ENCODE measurements around the gene SEPHS1. TPM values are rescaled to one million over a fixed set of nuclear protein-coding genes. Genes with fewer than 3 reads are reported as not detected.

Gene SEPHS1
- total RNA-seq, 2 donors from 2014 or later = 33.4 to 37.4 TPM

DNA sequence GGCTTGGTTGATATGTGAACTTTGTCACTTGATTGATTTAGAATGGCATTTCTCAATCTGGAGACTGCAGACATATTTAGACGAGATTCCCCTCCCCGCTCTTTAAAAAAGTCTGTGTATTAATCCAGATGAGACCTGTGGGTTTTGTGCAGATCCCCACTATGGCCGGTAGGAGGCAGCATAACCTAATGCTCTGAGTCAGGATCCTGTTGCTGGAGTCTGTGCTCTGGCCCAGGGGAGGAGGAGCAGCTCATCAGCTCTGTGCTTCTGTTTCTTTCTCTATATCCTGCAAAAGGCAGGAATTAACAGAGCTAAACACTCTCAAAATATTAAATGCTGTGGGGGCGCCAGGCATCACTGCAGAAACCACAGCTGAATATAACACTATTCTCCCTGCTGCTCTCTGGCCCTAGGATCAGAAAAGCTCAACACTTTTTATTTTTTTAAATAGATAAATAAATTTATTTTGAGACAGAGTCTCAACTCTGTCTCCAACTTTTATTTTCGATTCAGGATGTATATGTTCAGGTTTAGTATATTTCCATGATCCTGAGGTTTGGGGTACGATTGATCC, 23.9 kb upstream of the SEPHS1 start:
- intact Hi-C loops (cut with DNase I, micrococcal nuclease) = loop anchor here in 1 of 2 donors (5.0 to 10.0 kb wide), 2 partner anchors 70 to 163 kb away; no protein-coding TSS in a partner anchor
- ATAC-seq (peak; percentile 99), DNase-seq (peak; percentile 56 to 59)

DNA sequence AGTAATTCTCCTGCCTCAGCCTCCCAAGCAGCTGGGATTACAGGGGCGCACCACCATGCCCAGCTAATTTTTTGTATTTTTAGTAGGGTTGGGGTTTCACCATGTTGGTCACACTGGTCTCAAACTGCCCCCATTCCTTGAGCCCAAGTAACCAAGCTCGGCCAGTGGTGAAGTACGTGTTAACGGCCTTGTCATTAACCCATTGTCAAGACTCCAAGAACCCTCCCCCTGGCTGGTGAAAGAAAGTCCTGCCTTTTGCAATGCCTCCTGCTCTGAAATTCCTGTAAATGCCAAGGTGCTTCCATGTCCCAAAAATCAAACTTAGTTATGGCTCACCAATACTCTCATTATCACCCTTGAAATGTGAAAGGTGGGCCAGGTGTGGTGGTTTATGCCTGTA, 18.8 kb upstream of the SEPHS1 start:
- intact Hi-C loops (cut with DNase I, micrococcal nuclease) = no loop called here
- DNase-seq (no peak), ATAC-seq (no peak)

DNA sequence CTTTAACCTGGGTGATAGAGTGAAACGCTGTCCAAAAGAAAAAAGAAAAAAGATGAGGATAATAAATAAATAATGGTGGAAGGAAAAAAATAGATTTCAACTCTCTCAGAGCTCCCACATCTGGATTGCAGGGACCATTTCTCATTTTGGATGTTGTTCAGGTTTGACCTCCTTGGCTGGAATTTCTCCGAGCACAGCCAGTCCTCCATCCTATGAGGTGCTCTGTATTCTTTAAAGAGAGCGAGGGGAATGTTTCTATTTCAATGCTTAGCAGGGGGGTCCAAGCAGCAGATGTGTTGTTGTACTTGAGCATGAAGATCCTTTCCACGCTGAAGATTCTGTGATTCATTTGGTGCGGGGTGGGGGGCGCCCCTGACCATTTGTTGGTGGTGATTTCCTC, 17.7 kb upstream of the SEPHS1 start:
- ATAC-seq (no peak), DNase-seq (no peak)
- intact Hi-C loops (cut with DNase I, micrococcal nuclease) = no loop called here

DNA sequence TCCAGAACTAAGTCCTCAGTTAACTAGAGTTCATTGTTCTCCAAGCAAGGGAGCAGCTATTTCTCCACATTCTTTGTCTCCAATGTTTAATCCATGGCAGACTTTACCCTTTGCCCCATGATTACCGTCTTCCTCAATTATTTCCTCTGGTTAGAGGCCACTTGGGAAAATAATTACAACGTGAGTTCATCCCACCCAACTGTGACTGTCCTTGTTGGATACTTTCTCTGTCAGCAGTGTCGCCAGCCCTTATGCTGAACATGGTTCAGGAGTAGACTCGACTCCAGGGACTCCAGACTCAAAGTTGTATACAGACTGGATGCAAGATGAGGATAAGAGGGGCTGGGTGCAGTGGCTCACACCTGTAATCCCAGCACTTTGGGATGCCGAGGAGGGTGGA, 17.1 kb upstream of the SEPHS1 start:
- ATAC-seq (peak; percentile 75), DNase-seq (no peak)
- intact Hi-C loops (cut with DNase I, micrococcal nuclease) = no loop called here

DNA sequence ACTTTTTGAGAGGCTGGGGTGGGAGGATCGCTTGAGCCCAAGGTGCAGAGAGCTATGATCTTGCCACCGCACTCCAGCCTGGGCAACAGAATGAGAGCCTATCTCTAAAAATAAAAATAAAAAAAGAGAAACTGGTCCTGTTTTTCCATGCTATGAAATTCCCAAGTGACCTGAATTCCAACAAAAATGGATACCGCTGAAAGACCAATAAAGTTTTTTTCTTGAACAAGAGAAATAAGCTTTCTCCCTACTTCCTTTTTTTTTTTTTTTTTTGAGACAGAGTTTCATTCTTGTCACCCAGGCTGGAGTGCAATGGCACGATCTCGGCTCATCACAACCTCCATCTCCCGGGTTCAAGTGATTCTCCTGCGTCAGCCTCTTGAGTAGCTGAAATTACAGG, 12.5 kb upstream of the SEPHS1 start:
- DNase-seq = no peak
- ATAC-seq = no peak
- intact Hi-C loops (cut with DNase I, micrococcal nuclease) = no loop called here

DNA sequence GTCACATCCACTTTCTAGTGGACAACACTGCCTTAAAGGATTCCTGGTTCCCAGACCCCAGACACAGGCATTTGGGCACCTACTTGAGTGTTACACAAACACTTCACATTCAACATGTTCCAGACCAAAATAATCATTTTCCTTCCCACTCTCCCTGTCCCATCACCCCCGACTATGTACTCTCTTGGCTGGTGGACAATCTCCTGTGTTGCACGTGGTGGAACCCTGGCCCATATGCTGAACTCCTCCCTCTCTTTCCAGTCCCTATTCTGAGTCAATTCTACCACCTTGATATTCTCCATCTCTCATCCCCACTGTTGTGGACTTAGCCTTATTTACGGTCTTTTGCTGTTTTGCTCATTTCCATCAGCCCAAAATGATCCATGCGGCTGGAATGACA, 8.3 kb upstream of the SEPHS1 start:
- intact Hi-C loops (cut with DNase I, micrococcal nuclease) = no loop called here
- ATAC-seq = no peak

DNA sequence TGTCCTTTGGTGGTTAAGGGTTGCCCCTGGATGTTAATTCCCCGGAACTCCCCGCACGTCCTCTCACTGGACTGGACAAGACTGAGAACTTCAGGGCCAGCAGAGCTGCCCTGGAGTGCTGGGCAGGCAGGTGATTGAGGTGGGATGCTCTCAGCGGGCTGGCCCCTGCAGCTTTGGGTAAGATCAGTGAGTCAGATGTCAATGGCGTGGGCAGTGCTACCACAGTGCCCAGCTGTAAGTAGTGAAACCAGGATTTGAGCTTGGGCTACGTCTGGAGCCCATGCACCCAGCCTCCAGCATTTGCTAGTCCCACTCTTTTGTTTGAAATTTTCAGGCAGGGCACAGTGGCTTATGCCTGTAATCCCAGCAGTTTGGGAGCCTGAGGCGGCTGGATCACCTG, 6.7 kb upstream of the SEPHS1 start:
- DNase-seq = no peak
- no peak for ATAC-seq
- intact Hi-C loops (cut with DNase I, micrococcal nuclease) = no loop called here

More for the DNA sequence above, 8.3 kb upstream of the SEPHS1 start:
- no peak for DNase-seq

DNA sequence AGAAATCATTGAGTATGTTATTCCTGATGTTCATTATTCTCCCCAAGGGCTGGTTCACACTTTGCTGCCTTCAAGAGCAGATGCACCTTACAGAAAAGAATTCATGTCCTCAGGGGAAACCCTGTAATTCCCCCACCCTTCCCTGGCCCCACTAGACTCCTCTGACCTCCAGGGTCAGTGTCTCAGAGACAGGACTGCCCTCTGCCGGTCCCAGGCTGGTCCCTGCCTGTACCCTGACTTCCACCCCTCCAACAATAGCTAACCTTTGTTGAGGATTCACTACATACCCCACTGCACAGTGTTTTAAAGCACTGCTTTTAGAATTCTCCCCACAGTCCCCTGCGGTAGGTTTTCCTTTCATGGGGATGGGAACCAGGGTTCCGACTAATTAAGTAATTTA, 4.4 kb upstream of the SEPHS1 start:
- intact Hi-C loops (cut with DNase I, micrococcal nuclease) = no loop called here
- ATAC-seq = no peak
- no peak for DNase-seq

DNA sequence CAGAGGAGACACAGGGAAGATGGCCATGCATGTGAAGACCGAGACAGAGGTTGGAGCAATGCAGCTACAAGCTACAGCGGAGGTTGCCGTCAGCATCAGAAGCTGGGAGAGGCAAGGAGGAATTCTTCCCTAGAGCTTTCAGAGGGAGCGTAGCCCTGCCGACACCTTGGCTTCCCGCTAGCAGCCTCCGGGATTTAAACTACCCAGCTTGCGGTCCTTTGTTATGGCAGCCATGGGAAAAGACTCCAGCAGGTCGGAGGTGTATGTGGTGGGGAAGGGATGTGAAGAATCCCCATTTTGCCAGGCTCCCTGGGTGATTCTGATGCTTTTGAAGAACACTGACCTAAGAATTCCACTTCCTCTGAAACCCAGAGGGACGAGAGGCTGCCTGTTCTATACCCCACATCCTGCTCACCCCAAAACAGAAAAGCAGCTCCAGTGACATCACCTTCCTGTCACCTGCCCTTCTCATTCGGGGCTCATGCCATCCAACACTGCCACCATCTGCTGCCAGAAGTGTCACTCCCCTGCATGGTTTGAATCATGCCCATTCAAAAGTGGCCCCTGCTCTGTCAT, 3.3 kb upstream of the SEPHS1 start:
- DNase-seq = no peak
- intact Hi-C loops (cut with DNase I, micrococcal nuclease) = no loop called here
- no peak for ATAC-seq

DNA sequence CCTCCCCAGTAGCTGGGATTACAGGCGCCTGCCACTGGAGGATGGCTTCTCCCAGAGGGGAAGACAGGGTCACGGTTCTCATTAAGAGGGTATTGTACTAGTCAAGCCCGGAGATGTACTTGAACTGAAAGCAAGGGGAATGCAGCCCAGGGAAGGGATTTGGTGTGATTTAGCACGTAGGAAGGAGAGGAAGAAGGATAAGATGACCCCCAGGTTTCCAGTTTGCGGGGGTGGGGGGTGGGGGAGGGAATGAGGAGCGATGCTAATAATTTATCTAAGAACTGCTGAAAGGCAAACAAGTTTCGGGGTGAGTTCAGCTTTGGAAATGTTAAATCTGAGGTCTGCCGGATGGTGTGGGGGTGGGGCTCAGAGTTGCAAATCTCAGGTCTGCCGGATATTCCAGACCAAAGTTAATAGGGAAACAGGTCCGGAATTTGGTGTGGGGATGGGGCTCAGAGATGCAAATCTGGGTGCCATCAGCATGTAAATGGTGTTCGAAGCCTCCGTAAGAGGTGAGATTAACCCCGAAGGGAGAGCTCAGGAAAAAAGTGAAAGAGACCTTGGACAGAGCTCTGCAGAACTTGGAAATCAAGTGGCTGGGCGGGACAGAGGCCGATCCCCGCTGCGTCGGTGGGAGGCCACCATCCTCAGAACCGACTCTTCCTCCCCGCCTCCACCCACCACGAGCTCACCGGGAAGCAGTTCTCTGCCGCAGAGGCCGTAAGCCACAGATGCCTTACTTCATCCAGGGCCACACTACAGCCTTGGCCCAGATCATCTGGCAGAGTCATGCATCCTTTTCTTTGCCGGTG, 1.6 kb upstream of the SEPHS1 start:
- intact Hi-C loops (cut with DNase I, micrococcal nuclease) = no loop called here

DNA sequence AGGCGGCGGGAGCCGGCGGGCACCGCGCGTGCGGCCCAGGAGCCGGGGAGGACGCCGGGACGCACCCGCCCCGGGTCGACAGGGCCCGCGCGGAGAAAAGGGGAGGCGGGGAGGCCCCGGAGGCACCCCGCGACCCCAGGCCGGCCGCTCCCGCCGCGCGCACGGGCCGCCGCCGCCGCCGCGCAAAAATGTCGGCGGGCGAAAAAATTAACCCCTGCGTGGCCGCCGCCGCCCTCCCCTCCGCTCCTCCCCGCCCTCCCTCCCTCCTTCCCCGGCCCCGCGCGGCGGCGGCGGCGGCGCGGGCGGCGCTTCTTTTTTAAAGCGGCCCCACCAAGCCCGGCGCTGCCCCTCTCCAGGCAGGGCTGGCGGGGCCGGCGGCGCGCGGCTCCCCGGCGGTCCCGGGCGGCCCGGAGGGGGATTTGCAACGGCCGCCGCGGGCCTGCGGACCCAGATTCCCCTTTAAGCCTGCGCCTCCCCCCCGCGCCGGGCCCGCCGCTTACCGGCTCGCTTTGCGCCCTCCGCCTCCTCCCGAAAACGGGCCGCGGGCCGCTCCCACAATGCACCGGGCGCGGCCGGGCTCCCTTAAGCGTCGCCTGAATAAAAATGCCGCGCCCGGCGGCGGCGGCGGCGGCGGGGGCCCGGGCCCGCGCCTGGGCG, 465 bp downstream of the SEPHS1 start:
- ATAC-seq (peak; percentile 62), DNase-seq (peak; percentile 82 to 88)
- intact Hi-C loops (cut with DNase I, micrococcal nuclease) = no loop called here

More for the DNA sequence above, 1.6 kb upstream of the SEPHS1 start:
- peak; percentile 78 to 81 for DNase-seq
- ATAC-seq = peak; percentile 65

DNA sequence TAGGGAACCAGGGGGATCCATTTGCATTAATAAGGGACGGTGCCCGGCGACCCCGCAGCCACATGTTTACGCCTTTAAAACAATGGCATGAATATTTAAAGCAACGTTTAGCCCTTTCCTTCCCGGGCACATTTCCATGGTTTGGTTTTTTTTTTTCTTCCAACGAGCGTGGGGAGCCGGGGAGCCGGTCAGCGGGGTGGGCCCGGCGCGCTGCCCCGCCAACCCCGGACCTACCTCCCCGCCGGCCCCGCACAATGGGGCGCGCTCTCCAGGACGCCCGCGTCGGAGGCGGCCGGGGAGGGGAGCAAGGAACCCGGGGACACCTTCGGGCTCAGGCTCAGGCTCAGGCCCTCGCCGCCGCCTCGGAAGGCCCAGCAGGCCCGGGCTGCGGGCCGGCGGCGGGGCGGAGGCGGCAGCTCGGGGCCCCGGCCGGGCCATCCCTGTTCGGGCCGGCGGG, 1.0 kb downstream of the SEPHS1 start:
- ATAC-seq = peak; percentile 20
- intact Hi-C loops (cut with DNase I, micrococcal nuclease) = no loop called here
- peak in 1 of 2 donors; percentile 46 for DNase-seq

DNA sequence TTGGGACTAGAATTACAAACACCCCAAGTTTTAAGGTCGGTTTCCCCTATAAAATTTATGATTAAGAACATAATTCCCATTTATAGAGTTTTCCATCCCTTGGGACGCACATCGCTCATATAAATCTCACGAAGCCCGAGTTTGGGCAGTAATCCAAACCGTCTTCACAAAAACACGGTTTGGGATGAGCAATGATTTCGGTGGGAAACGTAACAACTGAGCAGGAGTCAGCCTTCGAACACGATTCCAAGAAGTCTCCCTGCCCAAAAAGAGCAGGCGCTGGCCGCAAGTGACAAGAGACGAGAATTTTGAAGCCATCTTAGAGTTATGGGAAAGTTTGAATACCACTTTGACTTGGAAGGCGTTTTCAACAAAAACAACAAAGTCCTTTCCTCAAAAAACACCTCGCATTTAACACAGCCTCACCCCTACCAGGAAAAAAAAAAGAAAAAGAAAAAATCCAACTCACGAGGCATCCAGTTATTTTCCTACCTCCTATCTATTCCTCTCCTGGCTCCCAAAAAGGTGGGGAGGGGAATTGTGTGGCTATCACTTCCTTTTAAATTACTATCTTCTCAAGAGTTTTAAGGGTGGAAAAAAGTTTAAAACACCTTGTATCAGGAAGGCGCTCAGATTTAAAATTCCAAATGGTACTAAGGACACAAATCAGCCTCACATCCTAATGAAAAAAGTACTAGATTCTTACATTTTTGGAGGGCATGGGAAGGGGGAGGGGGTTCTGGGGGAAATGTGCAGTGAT, 1.6 kb downstream of the SEPHS1 start:
- peak; percentile 19 to 37 for DNase-seq
- ATAC-seq = no peak
- intact Hi-C loops (cut with DNase I, micrococcal nuclease) = no loop called here

DNA sequence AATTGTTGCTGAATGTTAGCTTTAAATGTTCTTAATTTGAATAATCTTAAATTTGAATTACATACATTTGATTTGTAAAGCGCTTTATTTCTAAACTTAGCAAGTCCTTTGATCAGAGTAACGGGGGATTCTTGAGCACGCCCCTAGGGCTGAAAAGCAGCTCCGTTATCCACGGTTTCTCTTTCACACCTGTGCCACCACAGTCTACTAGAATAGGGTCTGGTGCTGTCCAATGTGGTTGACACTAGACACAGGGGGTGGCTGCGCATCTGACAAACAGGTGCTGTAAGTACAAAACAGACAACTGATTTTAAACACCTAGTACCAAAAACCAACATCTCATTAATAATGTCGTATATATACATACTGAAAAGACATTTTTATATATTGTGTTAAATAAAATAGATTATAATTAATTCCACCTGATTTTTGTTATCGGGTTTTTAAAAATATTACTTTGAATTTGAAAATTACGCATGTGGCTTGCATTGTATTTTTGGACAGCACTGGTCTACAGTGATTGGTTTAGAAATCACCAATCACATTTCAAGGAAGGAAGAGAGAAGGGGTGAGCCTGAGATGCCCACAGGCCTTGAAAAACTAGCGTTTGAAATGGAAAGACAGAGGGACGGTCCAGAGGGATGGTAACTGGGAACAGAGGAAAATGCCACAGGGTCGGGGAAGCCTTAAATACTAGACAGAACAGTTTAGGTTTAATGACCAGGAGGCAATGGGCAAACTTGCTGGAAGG, 7.3 kb downstream of the SEPHS1 start:
- DNase-seq = no peak
- intact Hi-C loops (cut with DNase I, micrococcal nuclease) = no loop called here
- ATAC-seq = no peak

DNA sequence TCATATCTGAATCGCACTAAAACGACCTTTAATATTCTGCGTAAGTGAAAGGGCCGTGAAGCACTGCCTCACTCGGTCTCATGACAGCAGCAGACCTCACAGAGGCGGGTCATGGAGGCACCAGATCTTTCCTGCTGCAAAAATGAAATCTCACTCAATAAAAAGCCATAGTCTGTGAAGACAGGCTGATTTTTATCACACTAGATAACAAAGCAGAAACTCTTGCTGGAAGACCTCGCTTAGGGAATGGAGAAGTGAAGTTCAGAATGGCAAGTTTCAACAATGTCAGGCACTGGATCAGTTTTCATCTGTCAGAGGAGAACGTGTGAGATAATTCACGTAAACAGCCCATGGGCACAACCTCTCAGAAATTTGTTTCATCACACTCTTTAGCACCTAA, 8.0 kb downstream of the SEPHS1 start:
- intact Hi-C loops (cut with DNase I, micrococcal nuclease) = no loop called here
- ATAC-seq (no peak), DNase-seq (no peak)

DNA sequence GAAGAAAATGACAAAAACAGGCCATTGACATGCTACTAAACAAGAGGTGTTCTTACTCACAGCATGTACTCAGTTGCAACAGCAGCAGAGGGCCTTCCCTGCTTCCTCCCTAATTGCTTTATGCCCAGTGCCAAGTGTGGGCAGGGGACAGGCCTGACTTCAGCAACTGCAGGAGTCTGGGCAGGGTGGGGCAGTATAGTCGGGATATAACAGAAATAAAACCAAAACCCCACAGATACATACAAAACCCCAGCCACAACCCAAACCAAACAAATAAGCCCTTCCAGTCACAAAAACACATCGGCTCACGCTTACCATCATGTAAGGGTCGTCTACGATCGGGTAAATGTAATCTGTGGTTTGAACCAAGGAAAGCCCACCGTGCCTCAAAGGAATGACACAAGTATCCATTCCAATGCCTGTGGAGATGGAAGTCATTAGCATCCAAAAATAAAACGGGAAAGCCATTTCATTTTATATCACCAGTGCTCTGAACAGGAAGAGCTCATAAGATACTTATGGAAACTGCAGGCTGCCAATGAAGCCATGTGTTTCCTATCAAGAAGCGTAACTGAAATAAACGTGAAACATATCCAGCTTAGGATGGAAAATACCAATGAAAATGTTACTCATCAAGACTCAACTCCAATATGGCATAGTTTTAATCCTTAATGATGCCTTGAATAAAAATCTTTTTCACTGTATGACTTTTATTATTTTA, 9.5 kb downstream of the SEPHS1 start:
- ATAC-seq = peak; percentile 66
- intact Hi-C loops (cut with DNase I, micrococcal nuclease) = no loop called here
- DNase-seq = peak in 1 of 2 donors; percentile 26

DNA sequence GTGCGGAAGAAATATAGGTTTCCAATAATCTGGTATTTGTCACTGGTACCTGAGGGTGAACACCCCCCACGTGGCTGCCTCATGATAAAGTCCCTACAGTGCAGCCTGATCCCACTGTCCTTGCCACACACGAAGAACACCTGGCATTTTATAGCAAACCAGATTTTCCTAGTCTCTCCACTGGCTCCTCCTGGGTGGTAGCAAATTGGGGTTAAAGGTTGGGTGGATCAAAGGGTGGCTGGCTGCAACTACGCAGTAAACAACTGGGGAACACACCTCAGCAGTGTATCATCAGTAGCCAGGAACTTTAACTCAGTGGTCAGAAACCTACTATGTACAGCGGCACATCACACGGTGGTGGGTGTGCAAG, 10.3 kb downstream of the SEPHS1 start:
- intact Hi-C loops (cut with DNase I, micrococcal nuclease) = no loop called here
- ATAC-seq (peak; percentile 95), DNase-seq (peak; percentile 24 to 53)

Data from left colon (tissue), 2 donors.